Measurements from ENCODE around the gene KRTAP2-3.
"Not testable (repeated sequence)": the region's sequence is repeated elsewhere in the genome, so short reads cannot be mapped to it uniquely, and the experiment has no call there.

DNA sequence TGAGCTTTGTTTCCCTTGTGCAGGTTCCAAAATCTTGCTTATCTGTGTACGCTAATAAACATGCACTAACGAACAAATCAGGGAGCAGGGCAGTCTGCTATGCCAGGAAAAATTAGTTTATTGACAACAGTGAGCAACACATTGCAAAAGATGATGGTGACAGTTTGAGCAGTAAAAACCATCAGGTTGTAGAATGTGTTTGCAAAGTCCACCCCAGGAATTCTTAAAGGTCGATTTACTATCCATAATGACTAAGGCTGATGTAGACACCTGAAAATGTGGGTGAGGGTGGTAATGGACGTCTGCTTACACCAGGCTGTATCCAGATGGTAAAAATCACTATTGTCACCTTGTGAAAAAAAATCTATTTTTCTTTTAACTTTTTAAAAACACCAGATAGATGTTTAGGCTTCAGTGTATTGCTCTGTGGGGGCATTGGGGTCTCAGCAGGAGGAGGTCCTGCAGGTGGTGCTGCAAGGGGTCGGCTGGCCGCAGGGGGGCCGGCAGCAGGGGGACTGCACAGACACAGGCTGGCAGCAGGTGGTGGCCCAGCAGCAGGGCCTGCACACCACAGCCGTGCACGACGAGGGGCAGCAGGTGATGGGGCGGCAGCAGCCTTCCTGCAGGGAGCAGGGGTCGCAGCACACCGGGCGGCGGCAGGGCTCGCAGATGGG lies 5.2 kb upstream of the KRTAP2-3 start:
- TF ChIP-seq, protein P1, sequence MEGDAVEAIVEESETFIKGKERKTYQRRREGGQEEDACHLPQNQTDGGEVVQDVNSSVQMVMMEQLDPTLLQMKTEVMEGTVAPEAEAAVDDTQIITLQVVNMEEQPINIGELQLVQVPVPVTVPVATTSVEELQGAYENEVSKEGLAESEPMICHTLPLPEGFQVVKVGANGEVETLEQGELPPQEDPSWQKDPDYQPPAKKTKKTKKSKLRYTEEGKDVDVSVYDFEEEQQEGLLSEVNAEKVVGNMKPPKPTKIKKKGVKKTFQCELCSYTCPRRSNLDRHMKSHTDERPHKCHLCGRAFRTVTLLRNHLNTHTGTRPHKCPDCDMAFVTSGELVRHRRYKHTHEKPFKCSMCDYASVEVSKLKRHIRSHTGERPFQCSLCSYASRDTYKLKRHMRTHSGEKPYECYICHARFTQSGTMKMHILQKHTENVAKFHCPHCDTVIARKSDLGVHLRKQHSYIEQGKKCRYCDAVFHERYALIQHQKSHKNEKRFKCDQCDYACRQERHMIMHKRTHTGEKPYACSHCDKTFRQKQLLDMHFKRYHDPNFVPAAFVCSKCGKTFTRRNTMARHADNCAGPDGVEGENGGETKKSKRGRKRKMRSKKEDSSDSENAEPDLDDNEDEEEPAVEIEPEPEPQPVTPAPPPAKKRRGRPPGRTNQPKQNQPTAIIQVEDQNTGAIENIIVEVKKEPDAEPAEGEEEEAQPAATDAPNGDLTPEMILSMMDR (IDR thresholded peaks at IDR 0.05), result not testable (repeated sequence)
- not testable (repeated sequence) for TF ChIP-seq EP300, POLR2A (IDR thresholded peaks at IDR 0.05)

Data from upper lobe of left lung (tissue), 4 donors.